Measurements from ENCODE around the gene TMEM163.
"Not testable (repeated sequence)": the region's sequence is repeated elsewhere in the genome, so short reads cannot be mapped to it uniquely, and the experiment has no call there.

TMEM163 gene

DNA sequence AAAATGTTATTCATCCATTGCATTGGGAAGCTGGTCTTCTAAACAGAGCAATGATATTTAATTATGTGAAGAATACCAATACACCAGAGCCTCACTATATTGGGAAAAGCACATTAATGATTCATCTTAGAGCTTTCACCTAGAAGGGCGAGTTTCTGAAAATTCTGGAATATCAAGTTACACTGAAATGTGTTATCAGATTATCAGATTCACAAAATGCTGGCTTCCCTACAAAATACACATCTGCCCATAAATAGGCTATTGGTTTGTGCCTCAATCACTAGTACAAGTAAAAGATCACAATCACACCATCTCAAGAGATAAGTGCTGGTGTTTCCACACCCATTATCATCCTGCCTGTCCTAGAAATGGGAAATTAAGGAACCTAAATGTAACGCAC, 200.7 kb downstream of the TMEM163 start:
- H3K4me1 Mint-ChIP-seq (ENCODE audit: low read depth), result no peaks in the 10 kb centered on the region
- H3K36me3 Mint-ChIP-seq (ENCODE audit: low read depth), result no peaks in the 10 kb centered on the region
- H3K27me3 Mint-ChIP-seq (ENCODE audit: low read depth), result no peaks in the 10 kb centered on the region
- no peak overlapping the region for H3K27ac Mint-ChIP-seq
- H3K9me3 Mint-ChIP-seq, result no peaks in the 10 kb centered on the region
- no peak overlapping the region for H3K4me3 Mint-ChIP-seq

DNA sequence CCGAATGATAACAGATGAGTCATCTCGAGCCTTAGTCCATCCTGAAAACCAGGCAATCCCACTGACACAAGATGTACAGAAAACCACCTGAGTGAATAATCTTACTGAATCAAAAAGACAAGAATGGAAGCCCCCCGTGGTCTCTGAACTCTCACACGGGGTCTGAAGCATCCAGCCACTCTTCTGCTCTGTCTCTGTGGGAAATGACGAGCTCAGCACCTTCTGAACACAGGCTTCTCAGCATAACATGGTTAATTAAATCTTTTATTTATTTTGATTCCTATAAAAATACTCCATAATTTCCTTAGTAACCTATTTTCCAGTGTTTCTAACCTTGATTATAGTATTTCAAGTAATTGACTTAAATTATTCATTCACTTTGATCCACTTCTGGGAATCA, 203.7 kb downstream of the TMEM163 start:
- H3K36me3 Mint-ChIP-seq (ENCODE audit: low read depth), result no peaks in the 10 kb centered on the region
- H3K4me1 Mint-ChIP-seq (ENCODE audit: low read depth), result no peaks in the 10 kb centered on the region
- H3K4me3 Mint-ChIP-seq, result no peak overlapping the region
- H3K27ac Mint-ChIP-seq, result no peak overlapping the region
- H3K9me3 Mint-ChIP-seq, result no peaks in the 10 kb centered on the region
- H3K27me3 Mint-ChIP-seq (ENCODE audit: low read depth), result no peaks in the 10 kb centered on the region

DNA sequence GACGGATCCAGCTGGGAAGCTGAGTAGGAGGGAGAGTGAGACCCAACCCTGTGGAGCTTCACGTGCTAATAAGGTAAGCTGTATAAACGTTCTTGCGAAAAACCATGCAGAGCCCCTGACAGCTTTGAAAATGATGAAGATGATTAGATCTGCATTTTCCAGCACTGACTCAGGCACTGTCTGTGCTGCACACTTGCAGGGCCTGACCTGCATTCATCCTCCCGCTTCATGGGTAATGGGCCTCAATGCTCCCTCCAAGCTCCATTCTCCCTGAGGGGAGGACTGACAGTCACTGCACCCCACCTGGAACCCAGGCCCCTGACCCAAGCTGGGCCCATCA, 205.4 kb downstream of the TMEM163 start:
- no peak overlapping the region for H3K27ac Mint-ChIP-seq
- no peaks in the 10 kb centered on the region for H3K4me1 Mint-ChIP-seq (ENCODE audit: low read depth)
- H3K36me3 Mint-ChIP-seq (ENCODE audit: low read depth), result no peaks in the 10 kb centered on the region
- H3K4me3 Mint-ChIP-seq, result no peak overlapping the region
- H3K27me3 Mint-ChIP-seq (ENCODE audit: low read depth), result no peaks in the 10 kb centered on the region
- no peaks in the 10 kb centered on the region for H3K9me3 Mint-ChIP-seq

DNA sequence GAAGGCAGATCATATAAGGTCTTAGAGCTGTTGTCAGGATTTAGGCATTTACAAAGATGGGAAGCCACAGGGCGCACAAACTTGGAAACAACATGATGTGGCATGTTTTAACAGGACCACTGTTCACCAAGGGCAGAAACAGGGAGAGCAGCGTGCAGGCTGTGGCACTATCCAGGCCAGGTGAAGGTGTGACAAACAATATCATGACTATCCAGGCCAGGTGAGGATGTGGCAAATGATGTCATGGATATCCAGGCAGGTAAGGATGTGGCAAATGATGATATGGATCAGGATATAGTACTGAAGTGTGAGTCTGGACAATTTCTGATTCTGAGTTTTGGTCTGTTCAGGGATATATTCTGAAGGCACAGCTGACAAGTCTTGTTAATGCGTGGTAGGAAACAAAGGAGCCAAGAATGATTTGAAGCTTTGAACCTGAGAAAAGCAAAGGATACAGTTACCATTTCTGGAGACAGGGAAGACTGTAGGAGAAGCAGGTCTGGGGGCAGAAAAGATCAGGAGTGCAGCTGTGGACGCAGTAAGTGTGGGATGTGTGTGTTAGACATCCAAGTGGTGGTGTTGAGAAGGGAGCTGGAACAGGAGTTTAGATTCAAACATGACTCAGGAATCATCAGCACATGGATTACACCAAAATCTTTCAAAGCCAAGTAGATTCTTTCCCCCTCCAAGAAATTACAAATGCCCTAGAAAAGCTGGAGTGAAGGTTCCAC, 205.9 kb downstream of the TMEM163 start:
- no peaks in the 10 kb centered on the region for H3K27me3 Mint-ChIP-seq (ENCODE audit: low read depth)
- no peak overlapping the region for H3K27ac Mint-ChIP-seq
- H3K36me3 Mint-ChIP-seq (ENCODE audit: low read depth), result no peaks in the 10 kb centered on the region
- H3K9me3 Mint-ChIP-seq, result no peaks in the 10 kb centered on the region
- no peak overlapping the region for H3K4me3 Mint-ChIP-seq
- no peaks in the 10 kb centered on the region for H3K4me1 Mint-ChIP-seq (ENCODE audit: low read depth)

DNA sequence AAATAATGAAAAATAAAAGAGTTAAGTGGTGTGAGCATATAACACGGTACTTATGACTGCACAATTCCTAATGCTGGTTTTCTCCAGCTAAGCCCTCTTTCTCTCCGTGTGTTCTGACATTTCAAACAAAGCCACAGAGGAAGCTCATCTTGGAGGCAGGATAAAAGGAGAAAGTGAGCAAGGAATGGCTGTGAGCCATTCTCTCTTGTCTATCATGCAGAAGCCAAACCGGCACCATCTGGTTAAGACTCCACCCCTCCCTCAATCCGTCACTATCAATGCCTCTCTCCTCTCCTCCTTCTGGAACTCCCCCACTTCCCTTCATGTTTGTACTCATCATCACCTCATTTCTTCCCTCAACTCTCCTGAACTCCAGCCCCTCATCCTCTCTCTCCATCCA, 210.4 kb downstream of the TMEM163 start:
- H3K9me3 Mint-ChIP-seq, result no peaks in the 10 kb centered on the region
- no peaks in the 10 kb centered on the region for H3K27me3 Mint-ChIP-seq (ENCODE audit: low read depth)
- H3K27ac Mint-ChIP-seq, result no peak overlapping the region
- no peak overlapping the region for H3K4me3 Mint-ChIP-seq
- H3K36me3 Mint-ChIP-seq (ENCODE audit: low read depth), result no peaks in the 10 kb centered on the region
- no peaks in the 10 kb centered on the region for H3K4me1 Mint-ChIP-seq (ENCODE audit: low read depth)

DNA sequence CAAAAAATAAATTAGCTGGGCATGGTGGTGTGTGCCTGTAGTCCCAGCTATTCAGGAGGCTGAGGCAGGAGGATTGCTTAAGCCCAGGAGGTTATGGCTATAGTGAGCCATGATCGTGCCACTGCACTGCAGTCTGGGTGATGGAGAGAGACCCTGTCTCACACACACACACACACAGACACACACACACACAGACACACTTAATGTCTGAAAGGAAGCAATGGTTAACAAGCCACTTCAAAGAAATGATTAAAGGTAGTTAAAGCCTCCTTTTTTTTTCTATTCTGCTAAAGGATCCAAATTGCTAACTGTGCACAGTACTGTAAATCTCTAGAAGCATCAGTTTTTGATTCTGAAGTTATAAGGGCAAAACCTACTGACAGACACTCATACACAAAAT, 211.1 kb downstream of the TMEM163 start:
- Mint-ChIP-seq H3K27ac (no peak overlapping the region), H3K4me3 (no peak overlapping the region), H3K27me3 (ENCODE audit: low read depth) (no peaks in the 10 kb centered on the region), H3K4me1 (ENCODE audit: low read depth) (no peaks in the 10 kb centered on the region), H3K9me3 (no peaks in the 10 kb centered on the region), H3K36me3 (ENCODE audit: low read depth) (no peaks in the 10 kb centered on the region)

DNA sequence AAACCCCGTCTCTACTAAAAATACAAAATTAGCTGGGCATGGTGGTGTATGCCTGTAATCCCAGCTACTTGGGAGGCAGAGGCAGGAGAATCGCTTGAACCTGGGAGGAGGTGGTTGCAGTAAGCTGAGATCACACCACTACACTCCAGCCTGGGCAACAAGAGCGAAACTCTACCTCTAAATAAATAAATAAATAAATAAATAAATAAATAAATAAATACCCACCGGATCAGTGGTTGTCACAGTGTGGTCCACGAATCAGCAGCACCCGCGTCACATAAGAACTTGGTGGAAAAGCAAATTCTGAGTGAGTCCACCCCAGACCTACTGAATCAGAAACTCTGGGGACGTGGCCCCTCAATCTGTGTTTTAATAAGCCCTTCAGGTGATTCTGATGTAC, 211.6 kb downstream of the TMEM163 start:
- not testable (repeated sequence) for H3K9me3 Mint-ChIP-seq; H3K27me3 Mint-ChIP-seq (ENCODE audit: low read depth); H3K4me1 Mint-ChIP-seq (ENCODE audit: low read depth)

DNA sequence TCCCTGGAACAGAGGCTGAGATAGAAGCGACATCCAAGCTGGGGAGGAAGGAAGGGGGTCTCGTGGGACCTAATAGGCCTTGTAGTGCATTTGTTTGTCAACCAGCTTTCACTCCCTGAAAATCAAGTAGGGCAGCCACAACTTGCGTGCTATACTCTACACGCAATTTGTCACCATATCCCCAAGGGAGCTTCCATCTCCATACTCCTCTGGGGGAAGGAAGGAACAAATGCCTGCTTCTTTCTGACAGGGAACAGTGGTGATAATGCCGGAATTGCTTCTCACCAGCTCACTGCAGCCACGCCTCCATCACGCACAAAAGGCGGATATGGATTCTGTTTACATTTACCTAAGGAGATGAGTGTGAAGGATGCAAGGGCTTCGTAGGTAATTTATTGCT, 213.4 kb downstream of the TMEM163 start:
- Mint-ChIP-seq H3K4me3 (no peak overlapping the region), H3K4me1 (ENCODE audit: low read depth) (no peaks in the 10 kb centered on the region), H3K27ac (no peak overlapping the region), H3K36me3 (ENCODE audit: low read depth) (no peaks in the 10 kb centered on the region), H3K27me3 (ENCODE audit: low read depth) (no peaks in the 10 kb centered on the region), H3K9me3 (no peaks in the 10 kb centered on the region)

More for the DNA sequence above, 211.6 kb downstream of the TMEM163 start:
- not testable (repeated sequence) for H3K27ac Mint-ChIP-seq; H3K4me3 Mint-ChIP-seq; H3K36me3 Mint-ChIP-seq (ENCODE audit: low read depth)

DNA sequence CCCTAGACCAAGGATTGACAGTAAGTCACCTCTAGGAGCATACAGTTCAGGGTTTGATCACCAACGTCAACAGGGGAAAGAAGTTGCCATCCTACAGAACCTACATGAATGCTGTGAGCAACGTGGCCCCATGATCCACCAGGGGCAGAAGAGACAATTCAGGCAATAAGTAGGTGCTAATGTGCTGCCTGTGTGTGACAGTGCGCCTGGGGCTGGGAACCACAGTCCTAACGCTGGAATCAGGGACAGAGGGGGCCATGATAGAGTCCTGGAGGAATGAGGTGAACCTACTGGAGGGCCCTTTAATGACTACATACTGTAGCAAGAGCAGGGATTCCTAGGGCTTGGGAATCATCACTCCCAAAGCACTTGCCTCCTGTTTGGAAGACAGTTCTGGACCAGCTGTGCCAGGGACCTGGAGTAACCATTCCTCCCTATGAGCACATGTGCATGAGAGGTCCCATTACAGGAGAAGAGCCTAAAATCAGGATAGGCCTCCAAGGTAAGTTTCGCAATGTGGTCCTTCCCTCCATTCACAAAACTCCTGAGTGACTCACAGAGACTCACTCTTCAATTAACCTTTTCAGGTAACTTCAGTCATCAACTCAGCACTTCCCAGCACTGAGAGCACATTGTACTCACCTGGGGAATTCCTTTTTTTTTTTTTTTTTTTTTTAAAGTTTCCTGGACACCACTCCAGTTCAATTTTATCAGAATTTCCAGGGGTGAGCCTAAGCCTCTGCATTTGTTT, 214.0 kb downstream of the TMEM163 start:
- no peak overlapping the region for H3K27ac Mint-ChIP-seq
- no peaks in the 10 kb centered on the region for H3K4me1 Mint-ChIP-seq (ENCODE audit: low read depth)
- H3K27me3 Mint-ChIP-seq (ENCODE audit: low read depth), result no peaks in the 10 kb centered on the region
- no peaks in the 10 kb centered on the region for H3K9me3 Mint-ChIP-seq
- no peak overlapping the region for H3K4me3 Mint-ChIP-seq
- H3K36me3 Mint-ChIP-seq (ENCODE audit: low read depth), result no peaks in the 10 kb centered on the region

DNA sequence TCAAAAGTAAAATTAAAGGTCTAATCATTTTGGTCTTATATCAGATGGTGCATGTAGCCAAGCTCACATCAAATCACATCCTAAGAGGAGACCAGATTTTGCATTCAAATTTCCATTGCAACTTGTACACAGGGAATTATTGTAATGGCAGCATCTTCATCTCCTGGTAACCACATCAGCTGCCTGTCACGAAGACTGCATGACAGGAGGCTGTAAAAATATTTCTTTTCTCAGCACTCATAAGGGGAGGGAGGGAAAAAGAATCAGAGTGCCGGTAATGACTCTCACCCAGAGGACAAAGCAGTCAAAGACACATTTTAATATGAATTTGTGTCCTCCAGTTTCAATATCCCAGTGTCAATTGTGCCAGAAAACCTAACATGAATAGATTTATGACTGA, 216.7 kb downstream of the TMEM163 start:
- Mint-ChIP-seq H3K27ac (no peak overlapping the region), H3K4me3 (no peak overlapping the region), H3K27me3 (ENCODE audit: low read depth) (no peaks in the 10 kb centered on the region), H3K4me1 (ENCODE audit: low read depth) (no peaks in the 10 kb centered on the region), H3K36me3 (ENCODE audit: low read depth) (no peaks in the 10 kb centered on the region), H3K9me3 (no peaks in the 10 kb centered on the region)

DNA sequence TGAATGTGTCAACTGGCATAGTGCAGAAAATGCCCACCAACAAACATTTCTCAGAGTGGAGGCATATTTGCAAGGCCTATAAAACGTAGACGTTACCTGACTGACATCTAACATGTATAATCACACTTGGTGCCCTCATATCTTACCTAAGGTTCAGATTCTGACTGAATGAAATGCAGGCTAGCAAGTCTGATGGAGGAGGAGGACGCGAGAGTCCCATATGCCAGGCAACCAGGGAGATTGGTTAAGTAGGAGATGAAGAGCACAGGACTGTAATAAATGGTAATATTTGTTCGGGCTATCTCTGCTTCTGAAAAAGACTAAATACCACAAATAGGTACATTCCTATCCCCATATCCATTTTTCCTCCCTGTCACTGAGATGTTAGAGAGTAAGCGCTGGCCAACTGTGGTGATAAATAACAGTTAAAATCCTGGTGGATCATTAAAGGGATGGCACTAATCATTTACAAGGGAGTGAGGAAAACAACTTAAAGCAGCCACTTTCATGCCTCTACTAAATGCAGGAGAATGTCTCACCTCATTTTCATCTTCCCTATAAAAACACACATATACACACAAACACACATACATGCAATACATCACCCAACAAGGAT, 217.2 kb downstream of the TMEM163 start:
- no peaks in the 10 kb centered on the region for H3K4me1 Mint-ChIP-seq (ENCODE audit: low read depth)
- H3K27me3 Mint-ChIP-seq (ENCODE audit: low read depth), result no peaks in the 10 kb centered on the region
- no peaks in the 10 kb centered on the region for H3K9me3 Mint-ChIP-seq
- no peak overlapping the region for H3K4me3 Mint-ChIP-seq
- no peak overlapping the region for H3K27ac Mint-ChIP-seq
- H3K36me3 Mint-ChIP-seq (ENCODE audit: low read depth), result no peaks in the 10 kb centered on the region

DNA sequence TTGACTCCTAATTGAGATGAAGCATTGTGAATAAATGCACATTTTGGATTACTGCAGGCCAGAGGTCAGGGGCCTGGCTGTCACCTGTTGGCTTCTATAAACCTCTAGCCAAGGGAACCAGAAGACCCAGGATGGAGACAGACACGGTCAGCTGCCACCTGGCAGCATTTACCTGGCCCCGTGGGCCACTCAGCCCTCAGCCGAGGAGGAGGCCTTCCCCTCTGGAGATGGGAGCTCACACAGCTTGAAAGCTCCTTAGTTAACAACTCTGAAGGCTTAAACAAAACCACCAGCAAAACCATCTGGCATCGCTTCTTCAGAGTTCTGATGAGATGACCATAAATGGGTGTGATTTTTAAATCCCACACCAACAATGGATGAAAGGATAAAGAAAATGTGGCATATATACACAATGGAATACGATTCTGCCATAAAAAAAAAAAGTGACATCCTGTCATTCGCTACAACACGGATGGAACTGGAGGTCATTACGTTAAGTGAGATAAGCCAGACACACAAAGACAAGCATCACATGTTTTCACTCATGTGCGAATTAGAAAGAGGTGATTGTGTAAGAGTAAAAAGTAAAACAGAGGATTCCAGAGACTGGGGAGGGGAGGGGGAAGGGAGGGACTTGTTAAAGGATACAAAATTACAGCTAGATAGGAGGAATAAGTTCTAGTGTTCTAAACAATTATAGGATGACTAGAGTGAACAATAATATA, 218.4 kb downstream of the TMEM163 start:
- H3K4me1 Mint-ChIP-seq (ENCODE audit: low read depth), result no peaks in the 10 kb centered on the region
- no peak overlapping the region for H3K27ac Mint-ChIP-seq
- H3K27me3 Mint-ChIP-seq (ENCODE audit: low read depth), result no peaks in the 10 kb centered on the region
- H3K4me3 Mint-ChIP-seq, result no peak overlapping the region
- H3K9me3 Mint-ChIP-seq, result no peaks in the 10 kb centered on the region
- H3K36me3 Mint-ChIP-seq (ENCODE audit: low read depth), result no peaks in the 10 kb centered on the region

DNA sequence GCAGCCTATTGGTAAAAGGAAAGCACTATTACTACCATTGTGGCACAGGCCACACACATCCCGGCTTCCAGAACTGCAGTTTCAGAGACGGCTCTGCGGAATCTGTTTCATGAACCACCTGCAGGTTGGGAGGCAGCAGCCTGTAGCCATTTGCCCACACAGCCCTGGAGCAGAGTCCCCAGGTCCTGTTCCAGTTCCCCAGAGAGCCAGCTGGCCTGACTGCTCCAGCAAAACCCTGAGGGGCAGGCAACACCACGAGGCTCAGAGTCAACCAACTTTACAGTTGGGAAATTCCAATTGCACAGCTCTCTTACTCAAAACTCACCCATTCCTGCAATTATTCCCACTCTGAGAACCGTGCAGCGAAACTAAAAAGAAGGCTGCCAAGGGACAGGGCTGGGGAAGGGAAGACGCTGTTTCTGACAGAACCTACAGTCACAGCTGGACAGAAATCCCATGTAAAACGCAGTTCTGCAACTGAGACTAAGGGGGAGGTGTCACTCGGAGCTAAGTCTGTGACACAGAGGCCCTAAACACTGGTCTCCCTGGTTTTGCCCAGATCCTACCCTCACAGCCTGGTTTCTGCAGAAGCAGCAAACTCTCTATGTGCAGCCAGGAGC, 219.4 kb downstream of the TMEM163 start:
- Mint-ChIP-seq H3K4me3 (no peak overlapping the region), H3K9me3 (no peaks in the 10 kb centered on the region), H3K4me1 (ENCODE audit: low read depth) (no peaks in the 10 kb centered on the region), H3K36me3 (ENCODE audit: low read depth) (no peaks in the 10 kb centered on the region), H3K27ac (no peak overlapping the region), H3K27me3 (ENCODE audit: low read depth) (no peaks in the 10 kb centered on the region)

DNA sequence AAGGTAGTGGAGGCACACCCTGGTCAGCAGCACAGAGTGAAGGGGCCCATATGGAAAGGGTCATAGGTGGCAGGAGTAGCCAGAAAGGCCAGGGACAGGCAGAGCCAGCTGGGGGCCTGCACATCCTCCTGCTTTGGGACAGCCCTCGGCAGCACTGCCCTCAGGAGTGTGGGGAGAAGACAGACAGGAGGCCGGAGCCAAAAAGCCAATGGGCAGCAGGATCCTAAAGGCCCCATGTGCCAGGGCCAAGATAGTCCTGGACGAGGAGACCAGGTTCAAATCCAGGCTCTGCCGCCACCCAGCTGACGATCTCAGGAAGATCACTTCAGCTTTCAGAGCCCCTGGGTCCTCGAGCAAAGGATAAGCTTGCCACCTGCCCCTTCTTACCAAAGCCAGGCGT, 220.1 kb downstream of the TMEM163 start:
- no peaks in the 10 kb centered on the region for H3K4me1 Mint-ChIP-seq (ENCODE audit: low read depth)
- no peaks in the 10 kb centered on the region for H3K9me3 Mint-ChIP-seq
- H3K4me3 Mint-ChIP-seq, result no peak overlapping the region
- no peaks in the 10 kb centered on the region for H3K27me3 Mint-ChIP-seq (ENCODE audit: low read depth)
- no peak overlapping the region for H3K27ac Mint-ChIP-seq
- H3K36me3 Mint-ChIP-seq (ENCODE audit: low read depth), result no peaks in the 10 kb centered on the region
